ENCODE measurements around the gene FLNA. TPM values are rescaled to one million over a fixed set of nuclear protein-coding genes. Genes with fewer than 3 reads are reported as not detected.

FLNA gene
- total and polyA plus RNA-seq, 9 of the 15 experiments (the other 6 are each of a cell fraction or from before 2014, with no cell fraction given): 6.2 to 735 (median 135) TPM

DNA sequence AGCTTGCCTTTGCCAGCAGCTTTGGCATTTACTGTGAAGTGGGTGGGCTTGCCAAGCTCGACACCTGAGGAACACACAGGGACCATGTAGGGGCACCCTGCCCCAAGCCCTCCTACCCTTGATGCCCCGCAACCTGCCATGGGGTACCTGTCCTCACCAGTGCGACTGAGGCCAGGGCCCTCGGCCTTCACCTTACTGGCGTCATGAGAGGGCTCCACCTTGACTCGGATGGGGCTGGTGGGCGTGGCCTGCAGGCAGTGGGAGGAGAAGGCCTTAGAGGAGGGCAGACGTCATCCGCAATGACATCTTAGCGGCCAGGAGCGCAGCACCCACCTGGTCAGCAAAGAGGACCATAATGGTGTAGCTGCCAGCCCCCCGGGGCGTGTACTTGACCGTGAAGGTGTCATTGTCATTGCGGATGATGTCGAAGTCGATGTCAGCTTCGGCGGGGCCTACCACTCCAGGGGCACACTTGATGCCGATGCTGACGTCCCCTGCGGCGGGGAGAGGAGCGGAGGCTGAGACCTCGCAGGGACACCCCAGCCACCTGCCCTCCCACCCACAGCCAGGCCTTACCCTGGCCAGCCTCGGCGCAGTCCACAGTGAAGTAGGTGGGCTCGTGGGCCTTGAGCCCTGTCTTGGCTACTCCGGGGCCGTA, 12.2 kb downstream of the FLNA start:
- peaks cover 94% of the 10 kb centered on the region; the same call in 2 of the 3 replicates for H3K36me3 ChIP-seq (ENCODE audit: control insufficient read depth, insufficient read depth, low read length)
- ChIA-PET POLR2A (interaction anchor here (0.6 to 1.5 kb wide), 7 partner anchors 9 to 36 kb away, joined by 3 to 4 read pairs (median 3); partner anchors contain the start of gene RPL10), CTCF (ENCODE audit: low intra/inter-chr PET ratio) (no interaction called here)
- no peak overlapping the region for H2AFZ ChIP-seq (ENCODE audit: low read depth, low read length)
- no peaks in the 10 kb centered on the region; the same call in 1 of the 2 replicates for H4K20me1 ChIP-seq (replicated peaks; ENCODE audit: control insufficient read depth, insufficient read depth, low read length)
- no peak overlapping the region for H3K4me2 ChIP-seq (ENCODE audit: insufficient read depth, low read length)
- H3K9me3 ChIP-seq (replicated peaks; ENCODE audit: control insufficient read depth, insufficient read depth, low read depth, low read length): no peaks in the 10 kb centered on the region
- H3K9me1 ChIP-seq (ENCODE audit: control insufficient read depth, insufficient read depth, low read length): no peaks in the 10 kb centered on the region
- peaks cover 22% of the 10 kb centered on the region for H3K79me2 ChIP-seq (ENCODE audit: control insufficient read depth, insufficient read depth, low read length)
- no peak overlapping the region for H3K4me3 ChIP-seq
- ATAC-seq: no peak
- H3K27me3 ChIP-seq (ENCODE audit: control insufficient read depth in 2 of 2, insufficient read depth in 2 of 2, low read length in 2 of 2): no peaks in the 10 kb centered on the region
- H3K27ac ChIP-seq (ENCODE audit: extremely low read depth, low read depth, low read length): no peak overlapping the region
- WGBS (ENCODE audit: insufficient coverage, low coverage, missing lambda C conversion rate): 90% methylated on average over 20 of the region's 30 CpGs
- FAIRE-seq: no peak
- no peak for DNase-seq (ENCODE audit: extremely low read depth in 1 of 4, low spot score in 3 of 4)
- BruUV-seq (replicated peaks): no TSS peak
- intact Hi-C loops (cut with micrococcal nuclease): no loop called here
- 0 out of 4 replicates have a peak overlapping the region, but pooled peaks of 1 of the 2 experiments have one; percentile 14 for H3K9ac ChIP-seq (ENCODE audit: insufficient read depth in 1 of 2, low read depth in 2 of 2, low read length in 2 of 2)
- peaks cover 0 to 32% of the 10 kb centered on the region in 2 experiments; a peak in 2 of 5 replicates for H3K4me1 ChIP-seq (replicated peaks in 1 of 2; ENCODE audit: control insufficient read depth in 2 of 2, insufficient read depth in 2 of 2, low read length in 2 of 2)
- TF ChIP-seq RBFOX2 (IDR thresholded peaks at IDR 0.05; ENCODE audit: low read depth, low read length): peak; percentile 66; the same call in 1 of the 2 replicates
- peak; percentile 69 for TF ChIP-seq POLR2G (IDR thresholded peaks at IDR 0.05; ENCODE audit: low read depth, low read length)
- TF ChIP-seq ZFP36 (IDR thresholded peaks at IDR 0.05; ENCODE audit: low read depth, low read length, partially characterized antibody): no peak
- 0 out of 2 replicates have a peak, but pooled peaks have one; percentile 9 for TF ChIP-seq POLR2A (conservative IDR thresholded peaks at IDR 0.05)
- in situ Hi-C loops (cut with MboI): no loop called here

DNA sequence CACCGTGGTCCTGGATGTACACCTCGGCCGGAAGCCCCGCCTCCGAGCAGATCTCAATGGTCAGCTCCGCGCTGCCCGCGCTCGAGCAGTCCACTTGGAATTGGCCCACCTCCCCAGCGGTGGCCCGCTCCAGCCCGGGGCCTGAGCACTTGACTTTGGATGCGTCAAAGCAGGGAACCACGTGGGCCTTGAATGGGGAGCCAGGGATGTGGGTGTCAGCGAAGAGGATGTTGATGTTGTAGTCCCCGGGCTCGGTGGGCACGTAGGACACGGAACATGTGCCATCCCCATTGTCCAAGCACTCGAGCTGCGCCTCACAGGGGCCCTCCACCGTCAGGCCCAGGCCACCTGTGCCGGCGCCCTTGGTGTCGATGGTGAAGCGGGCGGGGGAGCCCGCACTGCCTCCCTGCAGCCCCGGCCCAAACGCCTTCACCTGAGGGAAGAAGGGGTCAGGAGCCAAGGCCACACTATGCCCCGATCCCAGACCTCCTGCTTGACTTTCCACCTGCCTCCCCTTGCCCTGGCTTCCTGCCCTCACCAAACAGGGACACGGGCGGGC, 14.2 kb downstream of the FLNA start:
- H3K9me1 ChIP-seq (ENCODE audit: control insufficient read depth, insufficient read depth, low read length): no peaks in the 10 kb centered on the region
- no peak overlapping the region for H3K4me3 ChIP-seq
- no peak for TF ChIP-seq HMG20A (CRISPR knock-in tag; conservative IDR thresholded peaks at IDR 0.05)
- no peak for TF ChIP-seq CEBPG (CRISPR knock-in tag; IDR thresholded peaks at IDR 0.05)
- no peak for TF ChIP-seq CEBPG (tag; conservative IDR thresholded peaks at IDR 0.05 in 1 of 2, IDR thresholded peaks at IDR 0.05 in 1 of 2)
- TF ChIP-seq SMARCA5 (IDR thresholded peaks at IDR 0.05): no peak
- peak; percentile 31 for TF ChIP-seq RBFOX2 (IDR thresholded peaks at IDR 0.05; ENCODE audit: low read depth, low read length)
- no peak for TF ChIP-seq NR2C1 (IDR thresholded peaks at IDR 0.05)
- no peak for TF ChIP-seq NR2C1 (tag; IDR thresholded peaks at IDR 0.05)
- TF ChIP-seq STAT5B (CRISPR knock-in tag; IDR thresholded peaks at IDR 0.05): no peak
- TF ChIP-seq POLR2G (IDR thresholded peaks at IDR 0.05; ENCODE audit: low read depth, low read length): peak; percentile 47
- TF ChIP-seq PHB (CRISPR knock-in tag; IDR thresholded peaks at IDR 0.05): no peak
- TF ChIP-seq ZBTB1 (CRISPR knock-in tag; IDR thresholded peaks at IDR 0.05; ENCODE audit: borderline replicate concordance, low read depth): no peak
- no peak for TF ChIP-seq LCOR (CRISPR knock-in tag; IDR thresholded peaks at IDR 0.05)
- no peak for TF ChIP-seq ETV5 (CRISPR knock-in tag; IDR thresholded peaks at IDR 0.05; ENCODE audit: low read depth)
- 96% methylated on average over 11 of the region's 34 CpGs for WGBS (ENCODE audit: insufficient coverage, low coverage, missing lambda C conversion rate)
- H3K27ac ChIP-seq (ENCODE audit: extremely low read depth, low read depth, low read length): no peak overlapping the region
- H3K79me2 ChIP-seq (ENCODE audit: control insufficient read depth, insufficient read depth, low read length): peaks cover 3% of the 10 kb centered on the region; the same call in 2 of the 3 replicates
- FAIRE-seq (no peak), DNase-seq (ENCODE audit: extremely low read depth in 1 of 4, low spot score in 3 of 4) (no peak), ATAC-seq (no peak)
- H3K9me3 ChIP-seq (replicated peaks; ENCODE audit: control insufficient read depth, insufficient read depth, low read depth, low read length): no peaks in the 10 kb centered on the region
- H3K4me2 ChIP-seq (ENCODE audit: insufficient read depth, low read length): no peak overlapping the region
- no peaks in the 10 kb centered on the region for H4K20me1 ChIP-seq (replicated peaks; ENCODE audit: control insufficient read depth, insufficient read depth, low read length)
- intact Hi-C loops (cut with micrococcal nuclease): no loop called here
- H3K27me3 ChIP-seq (ENCODE audit: control insufficient read depth in 2 of 2, insufficient read depth in 2 of 2, low read length in 2 of 2): no peaks in the 10 kb centered on the region
- ChIA-PET CTCF (ENCODE audit: low intra/inter-chr PET ratio) (no interaction called here), POLR2A (no interaction called here)
- peaks cover 94% of the 10 kb centered on the region; the same call in 2 of the 3 replicates for H3K36me3 ChIP-seq (ENCODE audit: control insufficient read depth, insufficient read depth, low read length)
- no peak overlapping the region for H2AFZ ChIP-seq (ENCODE audit: low read depth, low read length)
- peaks cover 0 to 21% of the 10 kb centered on the region in 2 experiments; a peak in 1 of 5 replicates for H3K4me1 ChIP-seq (replicated peaks in 1 of 2; ENCODE audit: control insufficient read depth in 2 of 2, insufficient read depth in 2 of 2, low read length in 2 of 2)
- in situ Hi-C loops (cut with MboI): no loop called here
- H3K9ac ChIP-seq (ENCODE audit: insufficient read depth in 1 of 2, low read depth in 2 of 2, low read length in 2 of 2): peak overlapping the region in 1 of 2 experiments; percentile 52; a peak in 1 of 4 replicates
- BruUV-seq (replicated peaks): no TSS peak
